HPDE6-E6E7 (cell line): ENCODE results near the gene ALDH9A1.
"Not testable (repeated sequence)": the region's sequence is repeated elsewhere in the genome, so short reads cannot be mapped to it uniquely, and the experiment has no call there.

Experiments used
- DNase-seq: peaks from one replicate; pipeline ENCODE4 v3.0.0; 2011; ENCODE audit warnings: missing footprints; ENCODE audit errors: extremely low spot score

Gene ALDH9A1

DNA sequence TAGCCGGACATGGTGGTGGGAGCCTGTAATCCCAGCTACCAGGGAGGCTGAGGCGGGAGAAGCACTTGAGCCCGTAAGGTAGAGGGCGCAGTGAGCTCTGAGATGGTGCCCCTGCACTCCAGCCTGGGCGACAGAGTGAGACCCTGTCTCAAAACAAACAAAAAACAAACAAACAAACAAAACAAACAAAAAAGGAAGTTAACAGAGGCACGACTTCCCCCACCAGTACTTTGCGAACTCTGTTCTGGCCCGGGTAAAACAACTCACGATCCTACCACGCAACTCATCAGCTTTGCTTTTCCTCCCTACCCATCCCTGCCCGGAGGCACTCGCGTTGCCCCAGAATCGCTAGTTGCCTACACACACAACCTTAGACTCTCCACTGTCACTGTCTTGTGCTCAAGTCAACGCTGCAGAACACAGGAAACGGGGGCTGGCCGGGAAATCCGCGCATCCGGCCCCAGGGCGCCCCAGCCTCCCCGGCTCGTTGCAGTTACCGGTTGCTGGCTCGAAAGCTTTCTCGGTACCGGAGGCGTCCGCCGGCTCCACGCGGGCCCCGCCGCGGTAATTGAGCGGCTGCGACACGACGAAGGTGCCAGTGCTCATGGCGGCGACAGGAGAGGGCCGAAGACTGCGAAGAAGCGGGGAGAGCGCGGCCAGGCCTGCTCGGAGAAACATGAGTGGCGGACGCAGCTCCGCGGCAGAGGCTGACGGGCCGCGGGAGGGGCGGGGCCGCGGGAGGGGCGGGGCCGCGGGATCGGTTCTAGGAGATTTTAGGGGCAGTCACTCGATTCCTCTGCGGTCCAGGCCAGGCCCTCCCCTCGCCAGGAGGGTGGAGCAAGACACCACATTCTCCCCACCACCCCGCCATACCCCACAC is at the start of gene ALDH9A1:
ALDH9A1 (minus strand) TSS at position 682 of the 880 bp plus-strand sequence; CDS start at position 678, 4 bp downstream.
- peak; percentile 66 for DNase-seq

DNA sequence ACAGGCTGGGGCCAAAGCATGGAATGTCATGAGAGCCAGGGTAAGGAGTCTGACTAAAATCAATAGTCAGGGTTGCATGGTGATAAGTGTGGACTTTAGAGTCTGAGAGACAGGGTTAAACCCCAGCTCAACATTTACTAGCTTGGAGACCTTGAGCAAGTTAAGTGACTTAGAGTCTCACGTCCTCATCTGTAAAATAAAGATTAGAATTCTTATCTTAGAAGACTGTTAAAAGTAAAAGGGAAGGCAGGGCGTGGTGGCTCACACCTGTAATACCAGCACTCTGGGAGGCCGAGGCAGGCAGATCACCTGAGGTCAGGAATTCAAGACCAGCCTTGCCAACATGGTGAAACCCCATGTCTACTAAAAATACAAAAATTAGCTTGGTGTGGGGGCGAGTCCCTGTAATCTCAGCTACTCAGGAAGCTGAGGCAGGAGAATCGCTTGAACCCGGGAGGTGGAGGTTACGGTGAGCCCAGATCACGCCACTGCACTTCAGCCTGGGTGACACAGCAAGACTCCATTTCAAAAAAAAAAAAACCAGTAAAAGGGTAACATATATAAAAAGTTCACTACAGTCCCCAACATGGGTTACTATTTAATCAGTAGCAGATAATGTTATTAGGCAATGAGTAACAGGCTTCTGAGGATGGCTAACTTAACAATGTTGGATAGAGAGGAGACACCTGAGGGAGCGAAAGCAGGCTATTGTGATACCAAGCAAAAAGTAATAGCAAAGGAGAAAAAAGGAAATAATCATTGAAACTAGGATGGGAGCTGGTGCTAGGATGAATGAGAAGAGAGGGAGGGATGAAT is 49.5 kb upstream of the ALDH9A1 start:
- DNase-seq = no peak

DNA sequence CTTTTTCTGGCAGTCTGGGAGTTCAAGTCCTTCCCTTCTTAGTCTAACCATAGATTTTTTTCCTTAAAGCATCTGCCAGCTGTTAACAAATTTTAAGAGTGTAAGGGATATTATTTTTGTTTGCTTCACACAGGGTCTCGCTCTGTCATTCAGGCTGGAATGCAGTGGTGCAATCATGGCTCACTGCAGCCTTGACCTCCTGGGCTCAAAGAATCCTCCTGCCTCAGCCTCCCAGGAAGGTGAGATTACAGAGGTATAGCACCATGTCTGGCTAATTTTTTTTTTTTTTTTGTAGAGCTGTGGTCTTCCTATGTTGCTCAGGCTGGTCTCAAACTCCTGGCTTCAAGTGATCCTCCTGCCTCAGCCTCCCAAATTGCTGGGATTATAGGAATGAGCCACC is 46.6 kb upstream of the ALDH9A1 start:
- not testable (repeated sequence) for DNase-seq

DNA sequence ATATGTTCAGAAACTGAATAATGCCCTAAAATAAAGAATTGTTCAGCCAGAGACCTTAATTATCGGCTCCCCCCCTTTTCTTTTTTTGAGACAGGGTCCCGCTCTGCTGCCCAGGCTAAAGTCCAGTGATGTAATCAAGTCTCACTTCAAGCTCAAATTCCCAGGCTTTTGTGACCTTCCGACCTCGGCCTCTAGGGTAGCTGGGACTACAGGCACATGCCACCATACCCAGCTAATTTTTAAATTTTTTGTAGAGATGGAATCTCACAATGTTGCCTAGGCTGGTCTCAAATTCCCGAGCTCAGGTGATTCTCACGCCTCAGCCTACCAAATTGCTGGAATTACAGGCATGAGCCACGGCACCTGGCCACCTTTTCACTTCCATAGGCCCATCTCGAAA is 43.8 kb upstream of the ALDH9A1 start:
- no peak for DNase-seq

DNA sequence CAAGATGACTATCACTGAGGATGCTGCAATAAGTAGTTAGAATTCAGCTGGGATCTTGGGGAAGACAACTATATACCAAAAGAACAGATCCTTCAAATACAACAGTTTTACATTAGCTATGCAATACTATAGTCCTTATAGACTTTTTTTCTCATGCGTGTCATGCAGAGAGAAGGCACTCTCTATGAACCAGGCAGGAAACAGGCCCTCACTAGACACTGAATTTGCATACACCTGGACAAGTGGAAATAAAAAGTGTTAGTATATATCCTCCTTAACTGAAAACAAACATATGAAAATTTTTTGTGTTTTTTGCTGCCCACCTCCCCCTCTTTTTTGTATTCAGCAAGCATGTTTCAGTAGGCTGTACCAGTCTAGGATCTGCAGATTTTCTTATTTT is 40.4 kb upstream of the ALDH9A1 start:
- DNase-seq = no peak

DNA sequence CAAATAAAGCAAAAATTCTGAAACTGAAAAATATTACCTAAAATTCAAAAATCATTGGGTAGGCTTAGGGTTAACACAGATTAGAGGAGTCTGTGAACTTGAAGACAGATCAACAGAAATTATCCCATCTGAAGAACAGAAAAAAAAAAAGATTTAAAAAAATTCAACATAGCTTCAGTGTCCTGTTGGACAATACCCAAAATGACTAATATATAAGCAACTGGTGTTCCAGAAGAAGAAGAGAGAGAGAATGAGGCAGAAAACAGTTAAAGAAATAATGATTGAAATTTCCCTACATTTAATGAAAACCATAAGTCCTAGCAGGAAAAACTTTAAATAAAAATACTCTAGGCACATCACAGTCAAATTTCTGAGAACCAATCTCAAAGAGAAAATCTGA is 38.8 kb upstream of the ALDH9A1 start:
- DNase-seq = no peak

DNA sequence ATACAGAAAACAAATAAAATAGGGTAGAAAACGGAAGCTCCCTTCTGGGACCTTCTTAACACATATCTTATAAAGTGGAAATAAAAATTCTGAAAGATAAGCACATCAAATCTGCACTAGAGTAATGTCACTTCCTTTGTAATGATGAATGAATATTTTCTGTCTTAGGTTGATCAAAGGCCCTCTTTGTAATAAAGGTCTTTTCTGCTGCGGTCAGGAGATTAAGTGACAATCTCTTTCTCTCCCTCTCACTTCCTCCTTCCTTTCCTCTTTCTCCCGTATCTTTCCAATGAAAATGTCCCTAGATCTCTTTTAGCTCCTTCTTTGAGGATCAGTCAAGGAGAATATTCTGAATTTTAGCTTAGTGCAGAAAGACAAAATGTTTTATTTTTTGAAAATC is 36.5 kb upstream of the ALDH9A1 start:
- no peak for DNase-seq

DNA sequence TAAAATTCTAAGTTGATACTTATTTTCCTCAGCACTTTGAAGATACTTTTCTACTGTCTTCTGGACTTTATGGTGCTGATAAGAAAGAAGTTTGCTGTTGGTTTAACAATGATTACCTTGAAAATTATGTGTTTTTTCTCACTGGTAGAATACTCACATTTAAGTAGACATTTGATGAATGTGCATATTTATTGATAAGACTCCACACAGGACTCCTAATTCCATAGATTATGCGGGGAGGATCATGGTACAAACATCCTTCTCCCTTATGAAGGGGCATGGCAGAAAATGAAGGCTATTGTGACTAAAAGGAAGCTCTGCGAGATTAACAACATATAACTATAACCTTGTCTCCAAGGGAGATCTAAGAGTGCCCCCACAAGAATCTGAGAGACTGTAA is 28.5 kb upstream of the ALDH9A1 start:
- no peak for DNase-seq

DNA sequence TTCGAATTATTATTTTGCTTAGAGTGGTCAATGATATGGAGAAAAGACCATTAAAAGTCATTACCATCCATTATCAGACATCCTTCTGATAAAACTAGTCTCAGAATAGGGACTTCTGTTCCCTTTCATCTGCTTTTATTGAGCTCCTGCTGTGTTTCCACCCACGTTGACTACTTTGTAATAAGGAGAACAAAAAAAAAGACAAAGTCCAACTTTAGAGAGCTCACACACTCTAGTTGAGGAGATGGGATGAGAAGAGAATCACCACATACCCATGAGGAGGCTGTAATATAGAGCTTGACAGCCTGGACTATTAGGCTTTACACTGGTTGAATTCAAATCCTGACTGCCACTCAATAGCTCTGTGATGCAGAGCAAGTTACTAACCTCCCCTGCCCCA is 27.8 kb upstream of the ALDH9A1 start:
- no peak for DNase-seq

DNA sequence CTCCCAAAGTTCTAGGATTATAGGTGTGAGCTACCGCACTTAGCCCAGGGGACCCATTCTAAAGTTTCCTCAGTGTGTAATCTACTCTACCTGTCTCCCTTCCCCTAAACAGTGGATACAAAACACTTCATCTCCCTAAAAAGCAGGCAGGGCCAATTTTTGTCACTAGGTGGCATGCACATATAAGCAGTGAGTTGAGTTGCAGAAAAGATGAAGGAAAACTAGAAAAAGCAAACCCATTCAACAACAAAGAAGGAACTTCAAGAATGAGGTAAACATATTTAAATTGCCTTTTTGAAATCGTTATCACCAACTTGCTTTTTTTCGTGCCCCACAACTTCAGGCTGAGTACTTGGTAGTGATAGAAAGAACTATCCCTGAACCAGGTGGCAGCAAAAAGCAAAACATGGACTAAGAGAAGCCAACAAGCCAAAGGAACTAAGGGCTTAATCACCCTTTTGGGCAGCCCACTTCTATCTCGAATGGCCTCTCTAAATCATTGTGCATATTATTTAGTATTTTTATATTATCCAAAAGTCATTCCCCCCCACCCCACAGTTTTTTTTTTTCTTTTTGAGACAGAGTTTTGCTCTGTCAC is 19.7 kb upstream of the ALDH9A1 start:
- DNase-seq = peak; percentile 34

DNA sequence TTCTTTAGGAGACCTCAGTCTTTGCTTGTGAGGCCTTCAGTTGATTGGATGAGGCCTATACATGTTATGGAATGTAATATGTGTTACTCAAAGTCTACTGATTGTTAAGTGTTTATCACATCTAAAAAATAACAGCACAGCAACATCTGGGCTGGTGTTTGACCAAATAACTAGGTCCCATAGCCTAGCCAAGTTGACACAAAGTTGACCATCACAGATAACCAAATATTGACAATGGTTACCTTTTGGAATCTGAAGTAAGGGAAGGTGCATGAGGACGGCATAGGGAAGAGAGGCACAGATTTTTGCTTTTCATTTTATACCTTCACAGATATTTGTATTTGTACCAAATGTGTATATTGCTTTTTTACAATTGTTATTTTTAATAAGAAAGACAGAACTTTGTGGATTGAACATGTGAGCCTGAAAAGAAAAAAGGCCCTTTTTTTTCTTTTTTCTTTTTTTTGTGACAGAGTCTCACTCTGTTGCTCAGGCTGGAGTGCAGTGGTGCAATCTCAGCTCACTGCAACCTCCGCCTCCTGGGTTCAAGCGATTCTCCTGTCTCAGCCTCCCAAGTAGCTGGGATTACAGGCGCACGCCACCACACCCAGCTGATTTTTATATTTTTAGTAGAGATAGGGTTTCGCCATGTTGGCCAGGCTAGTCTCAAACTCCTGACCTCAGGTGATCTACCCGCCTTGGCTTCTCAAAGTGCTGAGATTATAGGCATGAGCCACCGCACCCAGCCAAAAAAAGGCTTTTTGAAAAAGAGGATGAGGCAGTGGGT is 18.1 kb upstream of the ALDH9A1 start:
- DNase-seq = not testable (repeated sequence)

DNA sequence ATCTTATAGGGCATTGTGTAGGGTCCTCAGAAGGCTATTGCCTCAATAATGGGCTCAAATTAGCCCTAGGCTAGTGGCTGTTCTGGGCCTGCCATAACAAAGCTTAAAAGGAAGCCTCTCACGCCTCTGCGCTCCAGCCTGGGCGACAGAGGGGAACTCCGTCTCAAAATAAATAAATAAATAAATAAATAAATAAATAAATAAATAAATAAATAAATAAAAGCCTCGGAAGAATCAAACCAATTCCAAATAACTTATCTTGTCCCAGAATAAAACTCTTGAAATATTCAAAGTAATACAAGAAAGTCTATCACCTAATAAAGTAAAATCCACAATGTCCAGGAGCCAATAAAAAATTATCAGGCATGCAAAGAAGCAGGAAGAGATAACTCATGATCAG is 14.4 kb upstream of the ALDH9A1 start:
- no peak for DNase-seq

DNA sequence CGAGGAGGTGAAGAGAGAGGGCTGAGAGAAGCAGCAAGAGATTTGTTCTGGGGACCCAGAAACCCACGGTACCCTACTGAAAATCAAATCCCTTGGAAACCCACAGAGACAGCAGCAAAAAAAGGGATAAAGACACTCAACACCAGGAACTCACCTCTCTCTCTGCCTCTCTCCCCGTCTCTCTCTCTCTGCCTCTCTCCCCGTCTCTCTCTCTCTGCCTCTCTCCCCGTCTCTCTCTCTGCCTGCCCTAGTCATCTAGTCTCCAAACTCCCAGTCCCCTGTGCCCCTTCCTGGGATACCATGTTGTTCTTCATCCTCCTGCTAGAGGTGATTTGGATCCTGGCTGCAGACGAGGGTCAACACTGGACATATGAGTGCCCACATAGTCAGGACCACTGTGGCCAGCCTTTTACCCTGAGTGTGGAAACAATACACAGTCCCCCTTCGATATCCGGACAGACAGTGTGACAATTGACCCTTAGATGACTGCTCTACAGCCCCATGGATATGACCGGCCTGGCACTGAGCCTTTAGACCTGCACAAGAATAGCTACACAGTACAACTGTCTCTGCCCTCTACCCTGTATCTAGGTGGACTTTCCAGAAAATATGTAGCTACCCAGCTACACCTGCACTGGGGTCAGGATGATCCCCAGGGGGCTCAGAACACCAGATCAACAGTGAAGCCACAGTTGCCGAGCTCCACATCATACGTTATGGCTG is 9.8 kb upstream of the ALDH9A1 start:
- no peak for DNase-seq

DNA sequence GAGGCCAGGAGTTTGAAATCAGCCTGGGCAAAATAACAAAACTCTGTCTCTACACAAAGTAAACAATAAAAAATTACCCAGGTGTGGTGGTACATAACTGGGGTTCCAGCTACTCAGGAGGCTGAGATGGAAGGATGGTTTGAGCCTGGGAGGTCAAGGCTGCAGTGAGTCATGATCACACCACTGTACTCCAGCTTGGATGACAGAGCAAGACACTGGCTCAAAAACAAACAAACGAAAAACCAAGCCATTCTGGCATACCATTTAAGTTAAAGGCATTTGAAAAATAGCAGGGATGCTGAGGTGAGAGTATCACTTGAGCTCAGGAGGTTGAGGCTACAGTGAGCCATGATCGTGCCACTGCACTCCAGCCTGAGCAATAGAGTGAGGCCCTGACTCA is 5.3 kb upstream of the ALDH9A1 start:
- DNase-seq = no peak

DNA sequence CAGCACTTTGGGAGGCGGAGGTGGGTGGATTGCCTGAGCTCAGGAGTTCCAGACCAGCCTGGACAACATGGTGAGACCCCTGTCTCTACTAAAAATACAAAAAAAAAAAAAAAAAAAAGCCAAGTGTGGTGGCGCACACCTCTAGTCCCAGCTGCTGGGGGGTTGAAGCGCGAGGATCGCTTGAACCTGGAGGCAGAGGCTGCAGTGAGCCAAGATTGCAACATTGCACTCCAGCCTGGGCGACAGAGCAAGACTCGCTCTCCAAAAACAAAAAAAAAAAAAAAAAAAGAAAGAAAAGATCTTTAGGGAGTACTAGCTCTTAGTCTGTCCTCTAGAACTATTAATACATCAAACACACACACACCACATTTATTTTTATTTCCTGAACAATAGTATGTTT is 3.6 kb upstream of the ALDH9A1 start:
- not testable (repeated sequence) for DNase-seq

DNA sequence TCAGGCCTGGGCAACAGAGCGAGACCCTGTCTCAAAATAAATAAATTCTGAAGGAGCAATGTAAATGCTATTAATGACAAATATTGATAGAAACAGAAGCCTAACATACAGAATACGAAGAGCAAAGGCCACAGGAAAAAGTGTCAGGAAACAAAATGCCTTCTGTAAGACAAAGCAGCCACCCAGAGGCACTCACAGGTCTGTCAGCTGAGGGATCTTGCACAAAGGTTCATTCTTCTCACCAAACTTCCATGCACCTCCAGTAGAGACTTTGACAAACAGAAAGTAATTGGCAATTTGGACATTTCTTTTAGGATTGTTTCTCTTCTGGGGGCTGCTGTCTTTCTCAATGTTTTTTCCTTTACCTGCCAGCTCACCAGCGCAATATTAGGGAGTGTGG is 1.2 kb upstream of the ALDH9A1 start:
- no peak for DNase-seq

DNA sequence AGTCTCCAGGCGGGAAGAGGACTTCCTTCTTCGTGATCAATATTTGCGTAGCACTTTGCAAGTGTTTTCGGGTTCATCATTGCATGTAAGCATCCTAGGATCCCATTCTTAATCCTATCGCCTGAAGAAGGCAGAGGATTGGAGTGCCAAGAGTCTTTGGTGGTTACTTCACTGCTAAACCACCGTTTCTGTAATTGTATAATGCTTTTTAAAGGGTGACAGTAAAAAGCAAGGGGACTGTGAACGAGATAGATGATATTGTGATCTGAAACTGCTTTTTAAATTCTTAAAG is 345 bp upstream of the ALDH9A1 start:
- DNase-seq = no peak

DNA sequence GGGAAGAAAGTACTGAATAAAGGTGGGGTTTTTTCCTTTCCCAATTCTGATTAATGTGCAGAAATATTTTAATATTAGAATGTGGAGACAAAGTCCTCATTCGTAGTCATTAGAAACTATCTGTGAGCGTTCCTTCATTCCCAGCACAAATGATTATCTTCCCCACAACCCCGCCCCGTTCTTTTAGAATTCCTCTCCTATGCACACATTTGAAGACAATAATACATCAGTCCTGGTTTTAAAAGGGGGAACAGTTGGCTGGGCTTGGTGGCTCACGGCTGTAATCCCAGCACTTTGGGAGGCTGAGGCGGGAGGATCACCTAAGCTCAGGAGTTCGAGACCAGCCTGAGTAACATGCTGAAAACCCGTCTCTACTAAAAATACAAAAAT is 876 bp downstream of the ALDH9A1 start:
- no peak for DNase-seq

DNA sequence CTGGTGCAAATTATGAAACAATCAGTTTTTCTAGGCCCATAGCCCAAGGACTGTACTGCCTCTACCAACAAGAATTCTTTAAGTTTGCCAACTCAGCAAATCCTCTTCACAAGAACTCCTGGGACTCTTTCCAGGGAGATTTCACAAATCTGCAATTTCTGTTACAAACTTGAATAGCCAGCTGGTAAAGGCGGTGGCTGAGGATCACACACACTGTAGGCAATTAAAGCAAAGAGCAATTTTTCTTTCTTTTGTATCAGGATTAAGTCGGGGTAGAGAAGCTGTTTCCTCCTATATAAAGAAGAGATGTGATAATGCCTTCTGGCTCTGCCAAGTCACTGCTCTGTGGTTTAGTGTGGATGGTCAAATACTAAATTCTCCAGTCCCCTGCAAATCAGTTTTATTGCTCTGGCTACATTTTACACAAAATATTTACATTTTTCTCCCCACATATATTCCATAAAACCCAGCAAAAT is 1.7 kb downstream of the ALDH9A1 start:
- no peak for DNase-seq

DNA sequence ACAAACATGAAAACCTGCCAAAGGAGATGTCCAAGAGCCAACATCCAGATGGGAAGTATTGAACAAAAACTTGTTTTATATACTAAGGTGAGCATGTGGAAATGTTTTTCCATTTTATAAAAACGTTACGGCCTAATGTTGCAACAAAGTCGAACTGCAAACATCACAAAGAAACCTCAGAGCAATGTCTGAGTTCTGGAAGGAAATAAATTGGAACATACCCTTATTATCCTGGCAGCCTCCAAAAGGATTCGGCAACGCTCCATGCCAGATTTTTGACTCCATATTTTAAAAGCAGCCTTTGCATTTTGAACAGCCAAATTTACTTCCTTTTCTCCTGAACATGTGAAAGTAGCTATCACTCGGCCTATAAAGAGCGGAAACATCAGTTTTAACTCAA is 3.3 kb downstream of the ALDH9A1 start:
- no peak for DNase-seq

DNA sequence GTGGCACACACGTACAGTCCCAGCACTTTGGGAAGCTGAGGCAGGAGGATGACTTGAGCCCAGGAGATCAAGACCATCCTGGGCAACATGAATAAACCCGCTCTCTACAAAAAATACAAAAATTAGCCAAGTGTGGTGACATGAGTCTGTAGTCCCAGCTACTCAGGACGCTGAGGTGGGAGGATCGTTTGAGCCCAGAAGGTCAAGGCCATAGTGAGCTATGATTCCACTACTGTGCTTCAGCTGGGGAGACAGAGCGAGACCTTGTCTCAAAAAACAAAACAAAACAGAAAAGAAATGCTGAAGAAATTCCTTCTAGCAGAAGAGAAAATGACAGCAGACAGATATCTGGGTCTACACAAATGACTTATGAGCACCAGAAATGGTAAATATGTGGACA is 10.3 kb downstream of the ALDH9A1 start:
- no peak for DNase-seq
